HG02571 (cell line): Measurements from ENCODE around the gene PABPC3.

Source experiments
- ATAC-seq: cut with Tn5 transposase; IDR thresholded peaks from one replicate; pipeline ENCODE4 v1.9.1; 2021; ENCODE audit warnings: mild to moderate bottlenecking, moderate library complexity; ENCODE audit not compliant: unreplicated experiment

The PABPC3 gene

GRCh38 chr13:25095851-25096453, at the start of gene PABPC3:
PABPC3 (plus strand) TSS chr13:25096136; CDS start chr13:25096199, 63 bp downstream.
- no peak for ATAC-seq

- ATAC-seq, result no peak
Measured at GRCh38 chr13:25046274-25046984, 49.5 kb upstream of the PABPC3 start.

GRCh38 chr13:25046985-25047511, 48.9 kb upstream of the PABPC3 start:
- ATAC-seq, result no peak

GRCh38 chr13:25051065-25051464, 44.9 kb upstream of the PABPC3 start:
- no peak for ATAC-seq

GRCh38 chr13:25059166-25059565, 36.8 kb upstream of the PABPC3 start:
- no peak for ATAC-seq

GRCh38 chr13:25059958-25060357, 36.0 kb upstream of the PABPC3 start:
- ATAC-seq, result no peak

GRCh38 chr13:25062479-25062878, 33.5 kb upstream of the PABPC3 start:
- ATAC-seq, result no peak

GRCh38 chr13:25064396-25064795, 31.5 kb upstream of the PABPC3 start:
- no peak for ATAC-seq

GRCh38 chr13:25065974-25066770, 29.8 kb upstream of the PABPC3 start:
- no peak for ATAC-seq

GRCh38 chr13:25067064-25067463, 28.9 kb upstream of the PABPC3 start:
- no peak for ATAC-seq

- no peak for ATAC-seq
Measured at GRCh38 chr13:25068810-25069209, 27.1 kb upstream of the PABPC3 start.

- no peak for ATAC-seq
Measured at GRCh38 chr13:25069236-25069635, 26.7 kb upstream of the PABPC3 start.

GRCh38 chr13:25069911-25070310, 26.0 kb upstream of the PABPC3 start:
- ATAC-seq, result no peak

GRCh38 chr13:25080773-25081172, 15.2 kb upstream of the PABPC3 start:
- ATAC-seq, result no peak

GRCh38 chr13:25084096-25084495, 11.8 kb upstream of the PABPC3 start:
- no peak for ATAC-seq

- no peak for ATAC-seq
Measured at GRCh38 chr13:25085125-25085742, 10.7 kb upstream of the PABPC3 start.

GRCh38 chr13:25088562-25089221, 7.2 kb upstream of the PABPC3 start:
- no peak for ATAC-seq

GRCh38 chr13:25097426-25097825, 1.5 kb downstream of the PABPC3 start:
- no peak for ATAC-seq

- ATAC-seq, result no peak
Measured at GRCh38 chr13:25103711-25104110, 7.8 kb downstream of the PABPC3 start.

- ATAC-seq, result no peak
Measured at GRCh38 chr13:25109341-25109740, 13.4 kb downstream of the PABPC3 start.
